WERI-Rb-1 (cell line): ENCODE data around the gene CASZ1.

Experiments
- DNase-seq: peaks from one replicate; pipeline ENCODE4 v3.0.0-alpha.2; 2020
- H3K27ac ChIP-seq: fragments of 250-450 bp; sonication (Bioruptor Pico); 2 replicates; pipeline ENCODE4 v1.5.1; 2020; ENCODE audit warnings: mild to moderate bottlenecking, moderate library complexity
- H3K27me3 ChIP-seq: fragments of 250-450 bp; sonication (Bioruptor Pico); 2 replicates; pipeline ENCODE4 v1.5.1; 2021; ENCODE audit warnings: mild to moderate bottlenecking, low read depth, moderate library complexity; ENCODE audit not compliant: insufficient read depth, severe bottlenecking
- H3K36me3 ChIP-seq: fragments of 250-450 bp; sonication (Bioruptor Pico); 2 replicates; pipeline ENCODE4 v1.5.1; 2020; ENCODE audit warnings: mild to moderate bottlenecking, moderate library complexity
- H3K4me3 ChIP-seq: 2 replicates; pipeline ENCODE4 v1.5.1; 2011; ENCODE audit warnings: low read depth, mild to moderate bottlenecking, control low read depth, low read length
- H3K9me3 ChIP-seq: fragments of 250-450 bp; sonication (Bioruptor Pico); 2 replicates; pipeline ENCODE4 v1.5.1; 2021; ENCODE audit warnings: mild to moderate bottlenecking, moderate library complexity; ENCODE audit not compliant: severe bottlenecking
- TF ChIP-seq, protein P1 (sequence below): IDR thresholded peaks from 2 replicates; pipeline ENCODE4 v1.5.1; 2011; ENCODE audit warnings: low read depth, mild to moderate bottlenecking, control low read depth, inconsistent platforms, low read length

The CASZ1 gene

DNA sequence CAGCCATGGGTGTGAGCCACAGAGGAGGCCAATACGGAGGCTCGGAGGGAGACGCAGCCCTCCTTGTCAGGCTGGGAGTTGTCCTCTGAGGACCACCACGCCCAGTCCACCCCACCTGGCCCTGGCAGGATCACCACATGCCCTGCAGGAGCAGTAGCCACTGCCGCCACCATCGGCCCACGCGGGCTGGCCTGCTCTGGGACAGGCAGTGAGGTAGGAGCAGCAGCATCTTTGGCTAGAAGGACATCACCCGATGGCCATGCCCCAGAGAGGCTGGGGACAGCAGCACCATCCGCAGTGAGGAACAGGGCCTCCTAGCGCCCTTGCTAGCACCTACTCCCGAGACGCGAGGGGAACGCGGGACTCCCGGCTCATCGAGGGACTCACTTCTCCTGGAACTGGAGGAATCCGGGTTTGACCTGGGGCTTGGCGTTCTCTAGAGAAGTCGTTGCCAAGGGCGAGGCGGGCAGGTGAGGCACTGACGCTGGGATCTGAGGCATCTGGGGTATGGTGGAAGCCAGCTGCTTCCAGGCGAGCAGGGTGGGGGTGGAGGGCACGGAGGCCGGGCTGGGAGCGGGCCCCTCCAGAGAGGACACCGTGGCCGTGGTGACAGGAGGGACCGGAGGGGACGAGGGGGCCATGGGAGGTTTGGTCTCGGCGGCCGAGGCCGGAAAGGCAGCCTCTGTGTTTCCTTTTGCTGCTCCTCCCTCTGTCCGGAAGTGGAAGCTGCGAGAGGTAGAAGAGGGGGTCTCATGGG is 148.9 kb downstream of the CASZ1 start:
- Histone ChIP-seq H3K4me3 (no peak overlapping the region), H3K27me3 (no peaks in the 10 kb centered on the region), H3K36me3 (peaks cover 82% of the 10 kb centered on the region), H3K27ac (no peak overlapping the region), H3K9me3 (no peaks in the 10 kb centered on the region)
- no peak for DNase-seq
- TF ChIP-seq, protein P1, sequence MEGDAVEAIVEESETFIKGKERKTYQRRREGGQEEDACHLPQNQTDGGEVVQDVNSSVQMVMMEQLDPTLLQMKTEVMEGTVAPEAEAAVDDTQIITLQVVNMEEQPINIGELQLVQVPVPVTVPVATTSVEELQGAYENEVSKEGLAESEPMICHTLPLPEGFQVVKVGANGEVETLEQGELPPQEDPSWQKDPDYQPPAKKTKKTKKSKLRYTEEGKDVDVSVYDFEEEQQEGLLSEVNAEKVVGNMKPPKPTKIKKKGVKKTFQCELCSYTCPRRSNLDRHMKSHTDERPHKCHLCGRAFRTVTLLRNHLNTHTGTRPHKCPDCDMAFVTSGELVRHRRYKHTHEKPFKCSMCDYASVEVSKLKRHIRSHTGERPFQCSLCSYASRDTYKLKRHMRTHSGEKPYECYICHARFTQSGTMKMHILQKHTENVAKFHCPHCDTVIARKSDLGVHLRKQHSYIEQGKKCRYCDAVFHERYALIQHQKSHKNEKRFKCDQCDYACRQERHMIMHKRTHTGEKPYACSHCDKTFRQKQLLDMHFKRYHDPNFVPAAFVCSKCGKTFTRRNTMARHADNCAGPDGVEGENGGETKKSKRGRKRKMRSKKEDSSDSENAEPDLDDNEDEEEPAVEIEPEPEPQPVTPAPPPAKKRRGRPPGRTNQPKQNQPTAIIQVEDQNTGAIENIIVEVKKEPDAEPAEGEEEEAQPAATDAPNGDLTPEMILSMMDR = no peak

DNA sequence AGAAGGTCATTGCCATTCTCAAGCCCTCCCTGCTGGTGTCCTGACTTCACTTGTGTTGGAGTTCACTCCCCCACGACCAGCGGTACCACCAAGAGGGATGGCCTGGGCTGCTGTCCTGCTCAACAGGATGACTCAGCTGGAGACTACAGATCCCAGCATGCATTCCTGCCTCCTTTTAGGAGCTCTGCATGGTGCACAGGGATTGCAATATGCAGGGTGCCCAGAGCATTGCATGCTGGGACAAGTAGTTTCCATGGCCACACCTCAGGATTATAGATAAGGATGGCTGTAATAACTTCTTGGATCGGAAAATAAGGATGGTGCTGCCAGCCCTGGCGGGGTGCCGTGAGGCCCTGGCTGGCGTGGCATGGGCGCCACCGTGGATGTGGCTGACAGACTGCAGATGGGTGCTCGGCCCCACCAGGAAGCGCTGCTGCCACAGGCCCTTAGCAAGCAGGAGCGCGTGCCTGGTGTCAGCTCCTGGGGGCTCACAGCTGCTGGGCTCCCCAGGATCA is 150.0 kb downstream of the CASZ1 start:
- H3K9me3 ChIP-seq = no peaks in the 10 kb centered on the region
- peaks cover 80% of the 10 kb centered on the region for H3K36me3 ChIP-seq
- H3K27ac ChIP-seq = no peak overlapping the region
- H3K27me3 ChIP-seq = no peaks in the 10 kb centered on the region
- no peak for DNase-seq
- H3K4me3 ChIP-seq = no peak overlapping the region
- TF ChIP-seq, protein P1 = no peak

DNA sequence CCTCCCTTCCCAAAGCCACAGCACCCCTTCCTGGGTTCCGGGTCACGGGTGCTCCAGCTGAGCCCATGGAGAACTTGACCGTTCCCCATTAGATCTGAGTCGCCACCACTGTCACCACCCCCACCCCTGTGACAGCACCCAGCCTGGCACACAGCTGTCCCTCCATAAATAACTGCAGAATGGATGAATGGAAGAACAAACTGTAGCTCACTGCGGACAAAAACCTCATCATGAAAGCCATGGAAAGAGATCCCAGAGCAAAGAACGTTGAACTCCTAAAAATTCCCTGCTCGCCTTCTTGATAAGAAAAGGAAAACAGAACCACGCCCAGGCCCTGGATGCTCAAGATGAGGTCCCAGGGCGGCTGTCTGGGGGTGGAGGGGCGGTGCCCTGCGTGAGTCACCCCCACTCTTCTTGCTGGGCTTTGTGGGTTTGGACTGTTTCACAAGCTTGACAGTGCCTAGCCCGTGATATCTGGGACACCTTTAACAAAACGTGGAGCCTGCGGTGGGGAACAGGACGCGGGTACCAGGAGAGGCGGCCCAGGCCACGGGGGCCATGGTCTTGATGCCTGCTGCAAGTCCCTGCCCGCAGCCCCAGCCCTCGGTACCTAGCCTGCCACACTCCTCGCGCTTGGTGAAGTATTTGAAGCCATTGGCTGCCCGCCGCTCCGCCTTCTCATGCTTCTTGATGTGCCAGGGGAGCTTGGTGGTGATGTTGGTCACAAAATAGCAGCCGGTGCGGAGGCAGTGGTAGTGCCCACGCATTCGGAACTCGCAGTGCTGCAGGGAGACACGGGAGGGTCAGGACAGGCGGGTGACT is 151.9 kb downstream of the CASZ1 start:
- H3K36me3 ChIP-seq = peaks cover 91% of the 10 kb centered on the region
- H3K27ac ChIP-seq = no peak overlapping the region
- TF ChIP-seq, protein P1 = no peak
- H3K9me3 ChIP-seq = no peaks in the 10 kb centered on the region
- H3K27me3 ChIP-seq = no peaks in the 10 kb centered on the region
- H3K4me3 ChIP-seq = no peak overlapping the region
- no peak for DNase-seq

DNA sequence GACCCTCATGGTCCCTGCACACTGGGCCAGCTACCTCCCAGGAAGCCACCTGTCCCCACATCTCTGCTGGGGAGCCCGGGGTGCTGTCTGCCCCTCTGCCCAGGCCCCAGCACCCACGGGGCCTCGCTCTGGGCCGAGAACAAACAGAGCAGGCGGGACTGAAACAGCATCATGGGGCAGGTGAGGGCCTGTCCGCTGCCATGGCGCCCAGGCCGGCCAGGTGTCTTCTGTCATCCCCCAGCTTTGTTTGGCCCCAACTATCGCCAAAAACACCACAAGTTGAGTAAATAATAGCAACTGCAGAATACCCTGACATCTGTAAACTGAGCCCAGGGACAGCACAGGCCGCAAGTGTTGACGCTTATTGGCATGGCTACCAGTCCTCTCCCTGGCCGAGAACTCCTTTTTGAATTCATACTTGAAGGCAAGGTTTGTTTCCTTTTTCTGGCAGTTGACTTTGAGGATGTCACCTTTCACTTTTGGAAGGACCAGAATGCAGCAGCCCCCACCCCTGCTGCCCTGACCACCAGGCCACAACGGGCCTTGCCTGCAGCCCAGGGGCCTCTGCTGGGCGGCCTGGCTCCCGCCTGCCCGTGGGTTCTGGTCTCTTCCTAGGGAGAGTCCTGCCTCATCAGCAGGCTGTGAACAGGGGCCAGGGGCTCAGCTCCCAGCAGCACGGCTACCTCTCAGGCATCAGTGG is 152.7 kb downstream of the CASZ1 start:
- Histone ChIP-seq H3K4me3 (no peak overlapping the region), H3K27ac (no peak overlapping the region), H3K27me3 (no peaks in the 10 kb centered on the region), H3K9me3 (no peaks in the 10 kb centered on the region), H3K36me3 (peaks cover 88% of the 10 kb centered on the region)
- TF ChIP-seq, protein P1 = no peak
- DNase-seq = no peak

DNA sequence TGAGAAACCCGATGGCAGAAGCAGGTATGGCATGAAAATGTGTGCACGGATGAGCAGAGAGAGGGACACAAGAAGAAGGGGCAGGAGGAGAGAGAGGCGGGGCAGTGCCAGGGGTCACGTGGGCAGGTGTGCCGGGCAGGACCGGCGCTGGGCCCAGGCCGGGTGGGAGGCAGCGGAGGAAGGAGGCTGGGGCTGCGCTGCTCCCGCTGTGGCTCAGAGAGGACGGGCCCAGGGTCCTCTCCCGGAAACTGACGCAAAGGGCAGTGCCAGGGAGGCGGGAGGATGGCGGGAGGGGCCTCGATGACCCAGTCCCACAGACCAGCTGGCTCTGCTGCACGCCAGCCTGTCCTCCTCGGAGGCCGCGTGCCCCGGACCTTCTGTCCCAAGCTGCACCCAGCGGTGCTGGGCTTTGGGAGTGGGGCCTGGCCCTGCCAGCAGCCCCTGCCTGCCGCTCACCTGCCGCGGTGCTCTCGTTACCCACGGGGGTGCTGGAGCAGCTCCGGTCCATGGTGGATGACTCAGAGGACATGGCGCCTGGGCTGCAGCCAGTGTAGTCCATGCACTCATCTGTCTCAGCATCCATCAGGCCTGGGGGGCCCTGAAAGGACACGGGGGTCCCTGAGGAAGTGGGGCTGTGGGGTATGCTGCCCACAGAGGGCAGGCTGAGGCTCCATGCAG is 153.9 kb downstream of the CASZ1 start:
- TF ChIP-seq, protein P1 = no peak
- Histone ChIP-seq H3K4me3 (no peak overlapping the region), H3K27me3 (no peaks in the 10 kb centered on the region), H3K36me3 (peaks cover 82% of the 10 kb centered on the region), H3K9me3 (no peaks in the 10 kb centered on the region), H3K27ac (no peak overlapping the region)
- no peak for DNase-seq
